K562 (cell line): ENCODE results near the gene MGAT4B. TPM values are rescaled to one million over a fixed set of nuclear protein-coding genes. Genes with fewer than 3 reads are reported as not detected.

Source experiments
- ATAC-seq: fragments of 200-7000 bp; cut with Tn5 transposase; 3 replicates; pipeline ENCODE4 v1.9.1; 2020; ENCODE audit warnings: moderate library complexity
- BruUV-seq: library from RNA; stranded (reverse); fragments of 400-500 nt; replicated peaks from 2 replicates; lab custom pipeline; 2021; lab: Mats Ljungman, UMichigan
- CTCF ChIA-PET: fragments of 300-600 bp; formaldehyde crosslinking; extraction: SDS; loops from one replicate; lab custom pipeline; 2021; ENCODE audit warnings: low intra/inter-chr PET ratio; lab: Yijun Ruan, JAX
- POLR2A ChIA-PET: fragments of 300-600, 350-650 bp; sonication (Branson Sonifier 250); formaldehyde crosslinking; extraction: SDS; loops from one replicate; lab custom pipeline; 2021; ENCODE audit warnings: antibody characterized with exemption, inconsistent platforms; lab: Yijun Ruan, JAX
- DNase-seq, 4 experiments: peaks; one replicate each; pipeline versions ENCODE4 v3.0.0 to v3.0.0-alpha.2; 2011 to 2018; ENCODE audit warnings: low spot score in 3 of 4, mixed read lengths in 3 of 4; ENCODE audit errors: extremely low read depth in 1 of 4
- FAIRE-seq: peaks from 2 replicates; lab custom pipeline; 2011; peaks lifted over from hg19 to GRCh38; lab: Jason Lieb, UNC
- H2AFZ ChIP-seq: 2 replicates; pipeline ENCODE4 v1.6.0; 2011; ENCODE audit warnings: low read depth, low read length, control low read depth, inconsistent platforms
- H3K27ac ChIP-seq: fragments of 200-600 bp; 3 replicates; pipeline ENCODE4 v1.8.0; 2011; ENCODE audit warnings: low read depth, mild to moderate bottlenecking, control low read depth, inconsistent platforms, low read length, moderate library complexity, mixed read lengths; ENCODE audit errors: extremely low read depth
- H3K27me3 ChIP-seq, 2 experiments: fragments of 300-600 bp in 1 of 2; 2 replicates in 1 of 2; 3 replicates in 1 of 2; pipeline versions ENCODE4 v1.6.0 to v1.8.0; 2011; ENCODE audit warnings: inconsistent platforms in 2 of 2, low read length in 2 of 2, mild to moderate bottlenecking in 1 of 2, mixed read lengths in 1 of 2, moderate library complexity in 1 of 2; ENCODE audit not compliant: control insufficient read depth in 2 of 2, insufficient read depth in 2 of 2
- H3K36me3 ChIP-seq: fragments of 300-600 bp; 3 replicates; pipeline ENCODE4 v1.8.0; 2011; ENCODE audit warnings: mild to moderate bottlenecking, low read length, inconsistent platforms; ENCODE audit not compliant: control insufficient read depth, insufficient read depth
- H3K4me1 ChIP-seq, 2 experiments: fragments of 200-600 bp in 1 of 2; replicated peaks in 1 of 2; 2 replicates in 1 of 2; 3 replicates in 1 of 2; pipeline versions ENCODE4 v1.5.1 to v1.8.0; 2011; ENCODE audit warnings: inconsistent platforms in 2 of 2, low read length in 2 of 2, mild to moderate bottlenecking in 1 of 2, mixed read lengths in 1 of 2, moderate library complexity in 1 of 2; ENCODE audit not compliant: control insufficient read depth in 2 of 2, insufficient read depth in 2 of 2
- H3K4me2 ChIP-seq: 2 replicates; pipeline ENCODE4 v1.6.1; 2011; ENCODE audit warnings: low read length, control low read depth, inconsistent platforms, mixed read lengths; ENCODE audit not compliant: insufficient read depth
- H3K4me3 ChIP-seq: fragments of 200-600 bp; sonication (generic), shearing (Covaris generic); 2 replicates; pipeline ENCODE4 v1.5.1; 2016; ENCODE audit warnings: control low read depth, inconsistent platforms
- H3K79me2 ChIP-seq: fragments of 200-600 bp; 3 replicates; pipeline ENCODE4 v1.8.0; 2011; ENCODE audit warnings: low read length, inconsistent platforms; ENCODE audit not compliant: control insufficient read depth, insufficient read depth
- H3K9ac ChIP-seq, 2 experiments: 2 replicates each; pipeline versions ENCODE4 v1.6.0 to v1.6.1; 2011; ENCODE audit warnings: low read depth in 2 of 2, low read length in 2 of 2, control low read depth in 1 of 2, inconsistent platforms in 1 of 2, mild to moderate bottlenecking in 1 of 2, mixed read lengths in 1 of 2; ENCODE audit not compliant: insufficient read depth in 1 of 2
- H3K9me1 ChIP-seq: one replicate; pipeline ENCODE4 v1.6.0; 2011; ENCODE audit warnings: inconsistent platforms, mild to moderate bottlenecking, low read length, moderate library complexity; ENCODE audit not compliant: control insufficient read depth, insufficient read depth
- H3K9me3 ChIP-seq: replicated peaks from 2 replicates; pipeline ENCODE4 v1.5.1; 2011; ENCODE audit warnings: low read depth, low read length, inconsistent platforms; ENCODE audit not compliant: control insufficient read depth, insufficient read depth
- H4K20me1 ChIP-seq: replicated peaks from 2 replicates; pipeline ENCODE4 v1.6.1; 2011; ENCODE audit warnings: low read length, inconsistent platforms, mixed read lengths; ENCODE audit not compliant: control insufficient read depth, insufficient read depth
- ELF4 ChIP-seq: fragments of 450-650 bp; formaldehyde crosslinking; IDR thresholded peaks from 2 replicates; pipeline ENCODE4 v1.4.0; 2022; ENCODE audit warnings: missing genetic modification characterization
- EWSR1 ChIP-seq: fragments of 450-650 bp; IDR thresholded peaks from 2 replicates; pipeline ENCODE4 v1.6.1; 2018; ENCODE audit warnings: borderline replicate concordance, mild to moderate bottlenecking, low read depth, moderate library complexity; ENCODE audit not compliant: partially characterized antibody
- NRF1 ChIP-seq, 2 experiments: fragments of 450-650 bp; IDR thresholded peaks in 1 of 2; conservative IDR thresholded peaks in 1 of 2; 2 replicates each; pipeline ENCODE4 v1.6.1; 2014; ENCODE audit warnings: mild to moderate bottlenecking in 2 of 2
- RNF2 ChIP-seq: sonication (generic); IDR thresholded peaks from 2 replicates; pipeline ENCODE4 v1.6.1; 2016
- SIX5 ChIP-seq, 2 experiments: IDR thresholded peaks; 2 replicates each; pipeline ENCODE4 v1.6.1; 2011; ENCODE audit warnings: low read length in 2 of 2, borderline replicate concordance in 1 of 2, low read depth in 1 of 2, mild to moderate bottlenecking in 1 of 2, moderate library complexity in 1 of 2; ENCODE audit not compliant: insufficient read depth in 1 of 2
- TRIM24 ChIP-seq, 2 experiments: fragments of 450-650 bp; IDR thresholded peaks; 2 replicates each; pipeline ENCODE4 v1.6.1; 2016
- WGBS: fragments of 100-300 bp; shearing (Covaris generic); methylation state at CpG from one replicate; pipeline ENCODE4 v1.1.6; 2016; ENCODE audit warnings: low coverage, mixed read lengths; ENCODE audit not compliant: insufficient coverage; ENCODE audit errors: missing lambda C conversion rate; 5-methylcytosine and 5-hydroxymethylcytosine counted together
- in situ Hi-C: fragments of 300-500 bp; cut with MboI; formaldehyde crosslinking; loops from 4 replicates; pipeline ENCODE4 v1.15.0; 2018; ENCODE audit warnings: inconsistent platforms, mixed read lengths
- intact Hi-C: fragments of 100-400 bp; cut with micrococcal nuclease; formaldehyde crosslinking; loops from 2 replicates; pipeline ENCODE4 v1.14.2; 2022
- polyA plus RNA-seq, 8 experiments: library from polyadenylated mRNA; depleted of rRNA in 4 of 8; stranded (reverse) in 5 of 8; unstranded in 3 of 8; fragments of >200 nt; fragmentation: Nextera tagmentation in 2 of 8; fragmentation: Illumina TruSeq in 1 of 8; extraction: Ambion mirVana in 2 of 8; extraction: Trizol in 1 of 8; gene quantifications; 2 replicates each; pipeline versions ENCODE4 v1.2.1 to v1.2.3, GENCODE V29; 2011 to 2014; ENCODE audit warnings: inconsistent platforms in 1 of 8, missing spikeins in 1 of 8
- total RNA-seq, 7 experiments: library from RNA; depleted of rRNA in 6 of 7; stranded (reverse); fragments of >200 nt in 6 of 7; fragmentation: Illumina TruSeq in 2 of 7; extraction: Trizol in 2 of 7; gene quantifications; 2 replicates each; pipeline versions ENCODE4 v1.2.1 to v1.2.3, GENCODE V29; 2011 to 2021; ENCODE audit warnings: low replicate concordance in 1 of 7
- TF ChIP-seq, protein P1 (sequence below), 2 experiments: fragments of 150-350 bp in 1 of 2; IDR thresholded peaks; 2 replicates each; pipeline ENCODE4 v1.6.1; 2012 to 2016; ENCODE audit warnings: low read depth in 2 of 2, low read length in 2 of 2, mild to moderate bottlenecking in 1 of 2, moderate library complexity in 1 of 2
- TF ChIP-seq, protein P2 (sequence below), 2 experiments: fragments of 450-650 bp; IDR thresholded peaks; 2 replicates each; pipeline ENCODE4 v1.6.1; 2018; ENCODE audit warnings: mild to moderate bottlenecking in 2 of 2, low read depth in 1 of 2; ENCODE audit not compliant: partially characterized antibody in 2 of 2
- TF ChIP-seq, protein P3 (sequence below): IDR thresholded peaks from 2 replicates; pipeline ENCODE4 v1.6.1; 2012; ENCODE audit warnings: low read depth, low read length, improper control_type of control experiment, borderline replicate concordance

Gene MGAT4B
- total and polyA plus RNA-seq, 9 of the 15 experiments (the other 6 are each of a cell fraction or from before 2014, with no cell fraction given), result 0.34 to 133 (median 75.4) TPM

DNA sequence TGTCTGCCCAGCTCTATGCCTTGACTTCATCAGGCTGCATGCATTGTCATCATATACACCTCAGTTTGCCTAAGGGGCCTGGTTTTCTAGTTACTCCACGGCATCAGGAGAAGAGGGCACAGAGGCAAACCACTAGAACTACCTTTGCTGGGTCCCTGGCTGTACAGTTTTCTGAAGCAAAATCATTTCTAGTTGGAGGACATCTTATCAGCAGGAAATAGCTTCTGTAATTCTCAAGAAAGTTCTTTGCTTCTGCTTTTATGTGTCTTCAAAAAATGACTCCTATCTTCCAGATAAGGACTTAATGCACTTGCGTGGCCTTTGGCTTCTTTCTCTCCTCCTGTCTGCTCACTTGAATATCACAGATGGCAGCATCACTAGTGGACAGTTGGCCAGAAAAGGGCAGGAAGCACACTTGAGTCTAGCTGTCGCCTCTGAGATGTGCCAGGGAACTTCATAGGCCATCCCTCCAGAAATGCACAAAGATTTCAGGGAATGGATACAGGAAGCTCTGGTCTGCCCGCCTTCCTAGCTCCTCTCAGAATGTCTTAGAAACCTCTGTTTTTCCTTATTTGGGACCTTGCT is 35.3 kb downstream of the MGAT4B start:
- FAIRE-seq, result no peak
- Histone ChIP-seq H4K20me1 (peaks cover 6% of the 10 kb centered on the region), H2AFZ (no peak overlapping the region), H3K4me2 (no peak overlapping the region), H3K79me2 (peaks cover 21% of the 10 kb centered on the region), H3K9ac (no peak overlapping the region), H3K27me3 (no peaks in the 10 kb centered on the region), H3K27ac (no peak overlapping the region), H3K36me3 (peaks cover 96% of the 10 kb centered on the region), H3K4me3 (no peak overlapping the region), H3K9me1 (peaks cover 7% of the 10 kb centered on the region), H3K9me3 (no peaks in the 10 kb centered on the region), H3K4me1 (peaks cover 5 to 14% of the 10 kb centered on the region in 2 experiments)
- ChIA-PET CTCF (no interaction called here), POLR2A (interaction anchor here (0.6 to 1.2 kb wide), 3 partner anchors 8 to 1032 kb away, joined by 3 to 6 read pairs (median 4); partner anchors contain the start of gene MAML1)
- BruUV-seq, result no TSS peak
- intact Hi-C loops (no loop called here), in situ Hi-C loops (no loop called here)
- no peak for ATAC-seq
- DNase-seq, result no peak
- 86% methylated on average over 4 of the region's 4 CpGs for WGBS
- TF ChIP-seq TRIM24 (IDR thresholded peaks at IDR 0.05) (no peak), EWSR1 (no peak), NRF1 (conservative IDR thresholded peaks at IDR 0.05 in 1 of 2, IDR thresholded peaks at IDR 0.05 in 1 of 2) (no peak), RNF2 (no peak), SIX5 (IDR thresholded peaks at IDR 0.05; ENCODE audit: borderline replicate concordance in 1 of 2, insufficient read depth in 1 of 2, low read depth in 1 of 2, low read length in 2 of 2) (no peak), ELF4 (CRISPR knock-in tag) (no peak)
- TF ChIP-seq, protein P1, sequence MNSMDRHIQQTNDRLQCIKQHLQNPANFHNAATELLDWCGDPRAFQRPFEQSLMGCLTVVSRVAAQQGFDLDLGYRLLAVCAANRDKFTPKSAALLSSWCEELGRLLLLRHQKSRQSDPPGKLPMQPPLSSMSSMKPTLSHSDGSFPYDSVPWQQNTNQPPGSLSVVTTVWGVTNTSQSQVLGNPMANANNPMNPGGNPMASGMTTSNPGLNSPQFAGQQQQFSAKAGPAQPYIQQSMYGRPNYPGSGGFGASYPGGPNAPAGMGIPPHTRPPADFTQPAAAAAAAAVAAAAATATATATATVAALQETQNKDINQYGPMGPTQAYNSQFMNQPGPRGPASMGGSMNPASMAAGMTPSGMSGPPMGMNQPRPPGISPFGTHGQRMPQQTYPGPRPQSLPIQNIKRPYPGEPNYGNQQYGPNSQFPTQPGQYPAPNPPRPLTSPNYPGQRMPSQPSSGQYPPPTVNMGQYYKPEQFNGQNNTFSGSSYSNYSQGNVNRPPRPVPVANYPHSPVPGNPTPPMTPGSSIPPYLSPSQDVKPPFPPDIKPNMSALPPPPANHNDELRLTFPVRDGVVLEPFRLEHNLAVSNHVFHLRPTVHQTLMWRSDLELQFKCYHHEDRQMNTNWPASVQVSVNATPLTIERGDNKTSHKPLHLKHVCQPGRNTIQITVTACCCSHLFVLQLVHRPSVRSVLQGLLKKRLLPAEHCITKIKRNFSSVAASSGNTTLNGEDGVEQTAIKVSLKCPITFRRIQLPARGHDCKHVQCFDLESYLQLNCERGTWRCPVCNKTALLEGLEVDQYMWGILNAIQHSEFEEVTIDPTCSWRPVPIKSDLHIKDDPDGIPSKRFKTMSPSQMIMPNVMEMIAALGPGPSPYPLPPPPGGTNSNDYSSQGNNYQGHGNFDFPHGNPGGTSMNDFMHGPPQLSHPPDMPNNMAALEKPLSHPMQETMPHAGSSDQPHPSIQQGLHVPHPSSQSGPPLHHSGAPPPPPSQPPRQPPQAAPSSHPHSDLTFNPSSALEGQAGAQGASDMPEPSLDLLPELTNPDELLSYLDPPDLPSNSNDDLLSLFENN (IDR thresholded peaks at IDR 0.05; ENCODE audit: low read depth in 2 of 2, low read length in 2 of 2), result no peak
- TF ChIP-seq, protein P2, sequence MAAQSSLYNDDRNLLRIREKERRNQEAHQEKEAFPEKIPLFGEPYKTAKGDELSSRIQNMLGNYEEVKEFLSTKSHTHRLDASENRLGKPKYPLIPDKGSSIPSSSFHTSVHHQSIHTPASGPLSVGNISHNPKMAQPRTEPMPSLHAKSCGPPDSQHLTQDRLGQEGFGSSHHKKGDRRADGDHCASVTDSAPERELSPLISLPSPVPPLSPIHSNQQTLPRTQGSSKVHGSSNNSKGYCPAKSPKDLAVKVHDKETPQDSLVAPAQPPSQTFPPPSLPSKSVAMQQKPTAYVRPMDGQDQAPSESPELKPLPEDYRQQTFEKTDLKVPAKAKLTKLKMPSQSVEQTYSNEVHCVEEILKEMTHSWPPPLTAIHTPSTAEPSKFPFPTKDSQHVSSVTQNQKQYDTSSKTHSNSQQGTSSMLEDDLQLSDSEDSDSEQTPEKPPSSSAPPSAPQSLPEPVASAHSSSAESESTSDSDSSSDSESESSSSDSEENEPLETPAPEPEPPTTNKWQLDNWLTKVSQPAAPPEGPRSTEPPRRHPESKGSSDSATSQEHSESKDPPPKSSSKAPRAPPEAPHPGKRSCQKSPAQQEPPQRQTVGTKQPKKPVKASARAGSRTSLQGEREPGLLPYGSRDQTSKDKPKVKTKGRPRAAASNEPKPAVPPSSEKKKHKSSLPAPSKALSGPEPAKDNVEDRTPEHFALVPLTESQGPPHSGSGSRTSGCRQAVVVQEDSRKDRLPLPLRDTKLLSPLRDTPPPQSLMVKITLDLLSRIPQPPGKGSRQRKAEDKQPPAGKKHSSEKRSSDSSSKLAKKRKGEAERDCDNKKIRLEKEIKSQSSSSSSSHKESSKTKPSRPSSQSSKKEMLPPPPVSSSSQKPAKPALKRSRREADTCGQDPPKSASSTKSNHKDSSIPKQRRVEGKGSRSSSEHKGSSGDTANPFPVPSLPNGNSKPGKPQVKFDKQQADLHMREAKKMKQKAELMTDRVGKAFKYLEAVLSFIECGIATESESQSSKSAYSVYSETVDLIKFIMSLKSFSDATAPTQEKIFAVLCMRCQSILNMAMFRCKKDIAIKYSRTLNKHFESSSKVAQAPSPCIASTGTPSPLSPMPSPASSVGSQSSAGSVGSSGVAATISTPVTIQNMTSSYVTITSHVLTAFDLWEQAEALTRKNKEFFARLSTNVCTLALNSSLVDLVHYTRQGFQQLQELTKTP (IDR thresholded peaks at IDR 0.05; ENCODE audit: low read depth in 1 of 2, partially characterized antibody in 2 of 2), result no peak
- TF ChIP-seq, protein P3, sequence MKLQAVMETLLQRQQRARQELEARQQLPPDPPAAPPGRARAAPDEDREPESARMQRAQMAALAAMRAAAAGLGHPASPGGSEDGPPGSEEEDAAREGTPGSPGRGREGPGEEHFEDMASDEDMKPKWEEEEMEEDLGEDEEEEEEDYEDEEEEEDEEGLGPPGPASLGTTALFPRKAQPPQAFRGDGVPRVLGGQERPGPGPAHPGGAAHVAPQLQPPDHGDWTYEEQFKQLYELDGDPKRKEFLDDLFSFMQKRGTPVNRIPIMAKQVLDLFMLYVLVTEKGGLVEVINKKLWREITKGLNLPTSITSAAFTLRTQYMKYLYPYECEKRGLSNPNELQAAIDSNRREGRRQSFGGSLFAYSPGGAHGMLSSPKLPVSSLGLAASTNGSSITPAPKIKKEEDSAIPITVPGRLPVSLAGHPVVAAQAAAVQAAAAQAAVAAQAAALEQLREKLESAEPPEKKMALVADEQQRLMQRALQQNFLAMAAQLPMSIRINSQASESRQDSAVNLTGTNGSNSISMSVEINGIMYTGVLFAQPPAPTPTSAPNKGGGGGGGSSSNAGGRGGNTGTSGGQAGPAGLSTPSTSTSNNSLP, result no peak
